ENCODE measurements around the gene SUMF1. TPM values are rescaled to one million over a fixed set of nuclear protein-coding genes. Genes with fewer than 3 reads are reported as not detected.

Gene SUMF1
- total RNA-seq, 1 donor from 2014 or later = 17.5 TPM

- Mint-ChIP-seq H3K36me3 (ENCODE audit: low read depth, unreplicated experiment) (peaks cover 7% of the 10 kb centered on the region), H3K9me3 (ENCODE audit: unreplicated experiment) (no peaks in the 10 kb centered on the region), H3K4me3 (ENCODE audit: unreplicated experiment) (no peak overlapping the region), H3K27ac (ENCODE audit: unreplicated experiment) (no peak overlapping the region), H3K27me3 (ENCODE audit: unreplicated experiment) (no peaks in the 10 kb centered on the region), H3K4me1 (ENCODE audit: unreplicated experiment) (peaks cover 12% of the 10 kb centered on the region)
- no peak for DNase-seq (ENCODE audit: low spot score)
- TF ChIP-seq, protein P1, sequence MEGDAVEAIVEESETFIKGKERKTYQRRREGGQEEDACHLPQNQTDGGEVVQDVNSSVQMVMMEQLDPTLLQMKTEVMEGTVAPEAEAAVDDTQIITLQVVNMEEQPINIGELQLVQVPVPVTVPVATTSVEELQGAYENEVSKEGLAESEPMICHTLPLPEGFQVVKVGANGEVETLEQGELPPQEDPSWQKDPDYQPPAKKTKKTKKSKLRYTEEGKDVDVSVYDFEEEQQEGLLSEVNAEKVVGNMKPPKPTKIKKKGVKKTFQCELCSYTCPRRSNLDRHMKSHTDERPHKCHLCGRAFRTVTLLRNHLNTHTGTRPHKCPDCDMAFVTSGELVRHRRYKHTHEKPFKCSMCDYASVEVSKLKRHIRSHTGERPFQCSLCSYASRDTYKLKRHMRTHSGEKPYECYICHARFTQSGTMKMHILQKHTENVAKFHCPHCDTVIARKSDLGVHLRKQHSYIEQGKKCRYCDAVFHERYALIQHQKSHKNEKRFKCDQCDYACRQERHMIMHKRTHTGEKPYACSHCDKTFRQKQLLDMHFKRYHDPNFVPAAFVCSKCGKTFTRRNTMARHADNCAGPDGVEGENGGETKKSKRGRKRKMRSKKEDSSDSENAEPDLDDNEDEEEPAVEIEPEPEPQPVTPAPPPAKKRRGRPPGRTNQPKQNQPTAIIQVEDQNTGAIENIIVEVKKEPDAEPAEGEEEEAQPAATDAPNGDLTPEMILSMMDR (IDR thresholded peaks at IDR 0.05; ENCODE audit: unreplicated experiment) = no peak
These were observed 81.9 kb downstream of the SUMF1 start for GRCh38 chr3:4385201-4385600.

GRCh38 chr3:4380013-4380412 is 87.1 kb downstream of the SUMF1 start:
- DNase-seq (ENCODE audit: low spot score) = no peak
- no peak overlapping the region for H3K4me3 Mint-ChIP-seq (ENCODE audit: unreplicated experiment)
- H3K27me3 Mint-ChIP-seq (ENCODE audit: unreplicated experiment) = no peaks in the 10 kb centered on the region
- TF ChIP-seq, protein P1 (IDR thresholded peaks at IDR 0.05; ENCODE audit: unreplicated experiment) = no peak
- H3K9me3 Mint-ChIP-seq (ENCODE audit: unreplicated experiment) = no peaks in the 10 kb centered on the region
- peaks cover 9% of the 10 kb centered on the region for H3K36me3 Mint-ChIP-seq (ENCODE audit: low read depth, unreplicated experiment)
- no peak overlapping the region for H3K27ac Mint-ChIP-seq (ENCODE audit: unreplicated experiment)
- no peaks in the 10 kb centered on the region for H3K4me1 Mint-ChIP-seq (ENCODE audit: unreplicated experiment)

DNA sequence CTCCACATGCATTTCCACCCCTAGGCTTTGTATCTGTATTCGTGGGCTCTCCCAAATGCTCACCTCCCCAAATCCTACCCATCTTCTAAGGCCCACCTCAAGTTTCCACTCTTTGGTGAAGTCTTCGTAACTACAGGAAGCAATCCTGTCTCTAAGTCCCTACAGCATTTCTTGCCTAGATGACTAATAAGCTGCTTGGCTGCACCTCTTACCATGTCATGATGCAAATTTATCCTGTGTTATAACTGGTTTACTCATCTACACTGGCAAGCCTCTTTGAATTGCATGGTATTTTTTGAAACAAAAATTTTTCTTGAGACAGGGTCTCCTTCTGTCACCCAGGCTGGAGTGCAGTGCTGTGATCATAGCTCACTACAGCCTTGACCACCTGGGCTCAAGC is 90.6 kb downstream of the SUMF1 start:
- no peak for DNase-seq (ENCODE audit: low spot score)
- Mint-ChIP-seq H3K27me3 (ENCODE audit: unreplicated experiment) (no peaks in the 10 kb centered on the region), H3K36me3 (ENCODE audit: low read depth, unreplicated experiment) (peaks cover 12% of the 10 kb centered on the region), H3K9me3 (ENCODE audit: unreplicated experiment) (no peaks in the 10 kb centered on the region), H3K27ac (ENCODE audit: unreplicated experiment) (no peak overlapping the region), H3K4me3 (ENCODE audit: unreplicated experiment) (no peak overlapping the region), H3K4me1 (ENCODE audit: unreplicated experiment) (no peaks in the 10 kb centered on the region)
- TF ChIP-seq, protein P1 (IDR thresholded peaks at IDR 0.05; ENCODE audit: unreplicated experiment) = no peak

GRCh38 chr3:4375911-4376310 is 91.2 kb downstream of the SUMF1 start:
- DNase-seq (ENCODE audit: low spot score) = no peak
- Mint-ChIP-seq H3K27ac (ENCODE audit: unreplicated experiment) (no peak overlapping the region), H3K27me3 (ENCODE audit: unreplicated experiment) (no peaks in the 10 kb centered on the region), H3K4me1 (ENCODE audit: unreplicated experiment) (no peaks in the 10 kb centered on the region), H3K36me3 (ENCODE audit: low read depth, unreplicated experiment) (peaks cover 12% of the 10 kb centered on the region), H3K9me3 (ENCODE audit: unreplicated experiment) (no peaks in the 10 kb centered on the region), H3K4me3 (ENCODE audit: unreplicated experiment) (no peak overlapping the region)
- TF ChIP-seq, protein P1 (IDR thresholded peaks at IDR 0.05; ENCODE audit: unreplicated experiment) = no peak

DNA sequence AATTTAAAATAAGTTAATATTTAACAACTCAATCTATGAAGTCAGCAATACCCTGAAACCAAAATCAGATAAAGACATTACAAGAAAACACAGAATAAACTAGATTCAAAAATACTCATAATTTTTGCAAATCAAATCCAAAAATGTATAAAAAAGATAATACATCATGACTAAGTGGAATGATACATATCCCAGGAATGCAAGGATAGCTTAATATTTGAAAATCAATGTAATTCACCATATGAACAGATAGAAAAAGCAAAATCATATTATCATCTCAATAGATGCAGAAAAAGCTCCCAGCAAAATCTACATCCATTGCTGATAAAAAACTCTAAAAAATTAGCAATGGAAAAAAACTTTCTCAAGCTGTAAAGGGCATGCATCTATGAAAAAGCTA is 93.4 kb downstream of the SUMF1 start:
- Mint-ChIP-seq H3K4me3 (ENCODE audit: unreplicated experiment) (no peak overlapping the region), H3K4me1 (ENCODE audit: unreplicated experiment) (no peaks in the 10 kb centered on the region), H3K36me3 (ENCODE audit: low read depth, unreplicated experiment) (peaks cover 3% of the 10 kb centered on the region)

More for the DNA sequence above, 93.4 kb downstream of the SUMF1 start:
- H3K27me3 Mint-ChIP-seq (ENCODE audit: unreplicated experiment) = no peaks in the 10 kb centered on the region
- TF ChIP-seq, protein P1 (IDR thresholded peaks at IDR 0.05; ENCODE audit: unreplicated experiment) = no peak
- no peaks in the 10 kb centered on the region for H3K9me3 Mint-ChIP-seq (ENCODE audit: unreplicated experiment)
- no peak overlapping the region for H3K27ac Mint-ChIP-seq (ENCODE audit: unreplicated experiment)
- no peak for DNase-seq (ENCODE audit: low spot score)

Data from endothelial cell (in vitro differentiated cells).